BLaER1 treated with 17β-estradiol and CSF1 and Interleukin-3, amounts not matched to agents 10 nM and 100 nM (cell line): ENCODE measurements around the gene HSPA4.

Source experiments
- H3K27ac ChIP-seq, 11 experiments: shearing (Covaris generic); formaldehyde crosslinking; 2 replicates each; pipeline ENCODE4 v1.8.1; 2022
- H3K27me3 ChIP-seq, 11 experiments: shearing (Covaris generic); formaldehyde crosslinking; 2 replicates each; pipeline ENCODE4 v1.8.1; 2022
- H3K36me3 ChIP-seq, 11 experiments: shearing (Covaris generic); formaldehyde crosslinking; 2 replicates each; pipeline ENCODE4 v1.8.1; 2022
- H3K4me1 ChIP-seq, 10 experiments: shearing (Covaris generic); formaldehyde crosslinking; 2 replicates each; pipeline ENCODE4 v1.8.1; 2022
- H3K4me2 ChIP-seq, 11 experiments: shearing (Covaris generic); formaldehyde crosslinking; 2 replicates each; pipeline ENCODE4 v1.8.1; 2022
- H3K4me3 ChIP-seq, 10 experiments: shearing (Covaris generic); formaldehyde crosslinking; 2 replicates each; pipeline ENCODE4 v1.8.1; 2022
- H3K9ac ChIP-seq, 11 experiments: shearing (Covaris generic); formaldehyde crosslinking; 2 replicates each; pipeline ENCODE4 v1.8.1; 2022
- H3K9me3 ChIP-seq, 11 experiments: shearing (Covaris generic); formaldehyde crosslinking; replicated peaks in 1 of 11; 2 replicates each; pipeline ENCODE4 v1.8.1; 2022
- H4K20me1 ChIP-seq, 11 experiments: shearing (Covaris generic); formaldehyde crosslinking; 2 replicates each; pipeline ENCODE4 v1.8.1; 2022
- Cebpa-rat ChIP-seq, 11 experiments: shearing (Covaris generic); IDR thresholded peaks; 2 replicates each; pipeline ENCODE4 v1.8.1; 2022

HSPA4 gene

DNA sequence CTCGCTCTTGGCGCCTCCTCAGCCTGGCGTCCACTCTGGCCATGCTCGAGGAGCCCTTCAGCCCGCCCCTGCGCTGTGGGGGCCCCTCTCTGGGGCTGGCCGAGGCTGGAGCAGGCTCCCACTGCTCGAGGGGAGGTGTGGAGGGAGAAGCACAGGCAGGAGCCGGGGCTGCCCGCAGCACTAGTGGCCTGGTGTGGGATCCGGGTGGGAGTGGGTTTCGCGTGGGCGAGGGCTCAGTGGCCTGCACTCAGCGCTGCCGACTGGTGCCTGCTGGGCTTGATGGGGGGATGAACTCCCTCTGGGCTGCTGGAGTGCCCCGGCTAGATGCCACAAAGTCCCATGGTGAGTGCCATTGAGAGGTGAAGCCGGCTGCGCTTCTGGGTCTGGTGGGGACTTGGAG, 4.4 kb upstream of the HSPA4 start:
- H3K36me3 ChIP-seq: no peaks in the 10 kb centered on the region
- no peak for TF ChIP-seq Cebpa-rat (IDR thresholded peaks at IDR 0.05)
- H3K27me3 ChIP-seq: no peaks in the 10 kb centered on the region
- peaks cover 0 to 10% (median 4%) of the 10 kb centered on the region in 11 experiments; a peak in 8 of 22 replicates for H3K9me3 ChIP-seq
- H3K9ac ChIP-seq: peak overlapping the region in 3 of 11 experiments; percentile 11 to 48 (median 37); a peak in 2 of 22 replicates
- H3K27ac ChIP-seq: peak overlapping the region in 9 of 11 experiments; percentile 53 to 71 (median 59); a peak in 14 of 22 replicates
- no peak overlapping the region for H3K4me3 ChIP-seq
- peak overlapping the region in 10 of 11 experiments; percentile 2 to 69 (median 56); a peak in 18 of 22 replicates for H3K4me2 ChIP-seq
- H4K20me1 ChIP-seq: peaks cover 0 to 1% (median 0%) of the 10 kb centered on the region in 11 experiments; a peak in 1 of 22 replicates
- H3K4me1 ChIP-seq: peaks cover 34 to 47% (median 42%) of the 10 kb centered on the region in 10 experiments

DNA sequence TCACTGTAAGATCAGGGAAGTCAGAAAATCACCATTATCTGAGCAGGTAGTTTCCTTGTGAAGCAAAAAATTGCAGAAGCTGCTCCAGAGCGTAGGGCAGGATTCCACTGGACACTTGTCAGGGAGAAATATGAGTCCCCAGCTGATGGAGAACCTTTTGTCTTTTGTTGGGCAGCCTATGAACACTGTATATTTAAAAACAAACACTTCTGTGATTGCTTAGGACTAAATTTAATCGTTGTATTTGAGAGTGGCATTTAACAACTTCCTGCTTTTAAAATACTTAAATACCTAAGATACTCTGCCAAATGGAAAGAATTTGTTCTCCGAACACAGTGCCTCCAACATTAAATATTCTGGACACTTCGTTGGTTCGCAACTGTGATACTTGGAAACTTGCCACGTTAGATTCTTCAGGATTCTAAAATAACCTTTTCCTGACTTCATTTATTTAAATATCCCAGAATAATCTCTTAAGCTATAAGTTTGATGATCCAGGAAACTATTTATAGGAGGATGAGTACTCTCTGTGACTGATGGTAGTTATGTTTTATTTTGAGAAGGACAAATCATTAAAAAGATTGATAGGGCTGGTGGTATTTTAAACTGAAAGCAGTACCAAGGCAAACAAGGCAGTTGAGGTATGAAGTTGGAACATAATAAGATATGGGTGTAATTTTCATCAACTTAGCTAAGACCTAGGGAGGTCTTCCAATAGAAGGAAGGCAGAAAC, 2.7 kb upstream of the HSPA4 start:
- H4K20me1 ChIP-seq: peaks cover 11 to 19% (median 15%) of the 10 kb centered on the region in 11 experiments; a peak in 21 of 22 replicates
- H3K36me3 ChIP-seq: peaks cover 0 to 10% (median 8%) of the 10 kb centered on the region in 11 experiments; a peak in 17 of 22 replicates
- peak overlapping the region in 1 of 11 experiments; percentile 22; a peak in 2 of 22 replicates for H3K9ac ChIP-seq
- no peak for TF ChIP-seq Cebpa-rat (IDR thresholded peaks at IDR 0.05)
- no peaks in the 10 kb centered on the region for H3K27me3 ChIP-seq
- peaks cover 0 to 10% (median 4%) of the 10 kb centered on the region in 11 experiments; a peak in 8 of 22 replicates for H3K9me3 ChIP-seq
- peak overlapping the region; percentile 3 to 100 (median 94); a peak in 18 of 22 replicates for H3K4me2 ChIP-seq
- peaks cover 44 to 58% (median 53%) of the 10 kb centered on the region in 10 experiments for H3K4me1 ChIP-seq
- H3K27ac ChIP-seq: peak overlapping the region in 9 of 11 experiments; percentile 5 to 99 (median 39); a peak in 8 of 22 replicates
- H3K4me3 ChIP-seq: no peak overlapping the region

DNA sequence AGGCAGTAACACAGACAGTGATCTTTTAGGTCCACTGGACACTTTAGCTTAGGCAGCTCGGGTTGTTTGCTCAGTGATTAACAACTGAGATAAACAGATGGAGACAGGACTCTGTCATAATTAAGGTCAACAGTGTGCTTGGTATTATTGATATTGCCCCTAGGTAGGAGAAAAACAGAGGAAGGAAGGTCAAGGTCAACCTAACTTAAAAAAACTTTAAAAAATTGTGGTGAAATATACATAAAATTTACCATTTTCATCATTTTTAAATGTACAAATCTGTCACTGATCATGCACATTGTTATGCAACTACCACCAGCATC, 2.1 kb upstream of the HSPA4 start:
- H4K20me1 ChIP-seq: peaks cover 17 to 24% (median 21%) of the 10 kb centered on the region in 11 experiments; a peak in 21 of 22 replicates
- H3K36me3 ChIP-seq: peaks cover 0 to 15% (median 14%) of the 10 kb centered on the region in 11 experiments; a peak in 17 of 22 replicates
- peaks cover 50 to 64% (median 58%) of the 10 kb centered on the region in 10 experiments for H3K4me1 ChIP-seq
- H3K9ac ChIP-seq: peak overlapping the region in 1 of 11 experiments; percentile 22; a peak in 2 of 22 replicates
- H3K4me2 ChIP-seq: peak overlapping the region; percentile 90 to 100 (median 96); a peak in 20 of 22 replicates
- peak overlapping the region in 9 of 11 experiments; percentile 5 to 99 (median 98); a peak in 11 of 22 replicates for H3K27ac ChIP-seq
- H3K9me3 ChIP-seq: peaks cover 0 to 10% (median 4%) of the 10 kb centered on the region in 11 experiments; a peak in 8 of 22 replicates
- no peak for TF ChIP-seq Cebpa-rat (IDR thresholded peaks at IDR 0.05)
- no peaks in the 10 kb centered on the region for H3K27me3 ChIP-seq
- no peak overlapping the region; a peak in 1 of 20 replicates for H3K4me3 ChIP-seq

- TF ChIP-seq Cebpa-rat (IDR thresholded peaks at IDR 0.05): no peak
- Histone ChIP-seq H3K27ac (peak overlapping the region; percentile 97 to 99 (median 99)), H3K4me2 (peak overlapping the region; percentile 90 to 100 (median 96)), H3K9me3 (peaks cover 0 to 10% (median 4%) of the 10 kb centered on the region in 11 experiments; a peak in 8 of 22 replicates), H4K20me1 (peaks cover 25 to 32% (median 29%) of the 10 kb centered on the region in 11 experiments; a peak in 21 of 22 replicates), H3K9ac (peak overlapping the region; percentile 94 to 100 (median 98)), H3K4me1 (peaks cover 56 to 70% (median 61%) of the 10 kb centered on the region in 10 experiments), H3K36me3 (peaks cover 0 to 21% (median 17%) of the 10 kb centered on the region in 11 experiments; a peak in 18 of 22 replicates), H3K4me3 (peak overlapping the region; percentile 85 to 99 (median 90)), H3K27me3 (no peaks in the 10 kb centered on the region)
Measured at GRCh38 chr5:133050521-133050920, 1.3 kb upstream of the HSPA4 start.

DNA sequence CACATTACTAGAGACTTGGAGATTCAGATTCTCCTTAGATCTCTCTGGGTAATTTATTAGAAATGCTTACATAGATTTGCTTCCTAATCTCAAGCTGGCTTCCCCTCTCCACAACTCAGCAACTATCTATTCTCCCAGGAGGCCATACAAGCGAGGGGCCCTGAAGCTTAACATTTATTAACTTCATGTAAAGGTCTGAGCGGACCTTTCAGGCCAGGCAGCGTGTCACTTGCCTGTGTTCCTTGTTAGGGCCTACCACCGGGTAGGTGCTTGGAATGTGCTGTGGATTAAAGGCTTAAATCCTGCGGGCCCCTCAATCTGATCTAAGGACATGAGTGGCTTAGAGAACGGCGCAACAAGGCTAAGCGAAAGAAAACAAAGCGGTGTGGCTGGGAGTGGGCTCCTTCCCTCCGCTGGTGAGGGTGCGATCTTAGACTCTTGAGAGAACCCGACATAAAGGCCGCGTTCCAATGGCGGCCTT, 712 bp upstream of the HSPA4 start:
- Histone ChIP-seq H3K4me3 (peak overlapping the region; percentile 85 to 99 (median 90)), H3K4me1 (peaks cover 55 to 71% (median 62%) of the 10 kb centered on the region in 10 experiments), H3K9me3 (peaks cover 0 to 10% (median 4%) of the 10 kb centered on the region in 11 experiments; a peak in 8 of 22 replicates), H3K4me2 (peak overlapping the region; percentile 90 to 100 (median 96)), H3K27me3 (no peaks in the 10 kb centered on the region), H3K27ac (peak overlapping the region; percentile 97 to 99 (median 99)), H3K36me3 (peaks cover 0 to 27% (median 23%) of the 10 kb centered on the region in 11 experiments; a peak in 19 of 22 replicates), H4K20me1 (peaks cover 31 to 38% (median 35%) of the 10 kb centered on the region in 11 experiments; a peak in 21 of 22 replicates), H3K9ac (peak overlapping the region; percentile 94 to 100 (median 98))
- TF ChIP-seq Cebpa-rat (IDR thresholded peaks at IDR 0.05): no peak

DNA sequence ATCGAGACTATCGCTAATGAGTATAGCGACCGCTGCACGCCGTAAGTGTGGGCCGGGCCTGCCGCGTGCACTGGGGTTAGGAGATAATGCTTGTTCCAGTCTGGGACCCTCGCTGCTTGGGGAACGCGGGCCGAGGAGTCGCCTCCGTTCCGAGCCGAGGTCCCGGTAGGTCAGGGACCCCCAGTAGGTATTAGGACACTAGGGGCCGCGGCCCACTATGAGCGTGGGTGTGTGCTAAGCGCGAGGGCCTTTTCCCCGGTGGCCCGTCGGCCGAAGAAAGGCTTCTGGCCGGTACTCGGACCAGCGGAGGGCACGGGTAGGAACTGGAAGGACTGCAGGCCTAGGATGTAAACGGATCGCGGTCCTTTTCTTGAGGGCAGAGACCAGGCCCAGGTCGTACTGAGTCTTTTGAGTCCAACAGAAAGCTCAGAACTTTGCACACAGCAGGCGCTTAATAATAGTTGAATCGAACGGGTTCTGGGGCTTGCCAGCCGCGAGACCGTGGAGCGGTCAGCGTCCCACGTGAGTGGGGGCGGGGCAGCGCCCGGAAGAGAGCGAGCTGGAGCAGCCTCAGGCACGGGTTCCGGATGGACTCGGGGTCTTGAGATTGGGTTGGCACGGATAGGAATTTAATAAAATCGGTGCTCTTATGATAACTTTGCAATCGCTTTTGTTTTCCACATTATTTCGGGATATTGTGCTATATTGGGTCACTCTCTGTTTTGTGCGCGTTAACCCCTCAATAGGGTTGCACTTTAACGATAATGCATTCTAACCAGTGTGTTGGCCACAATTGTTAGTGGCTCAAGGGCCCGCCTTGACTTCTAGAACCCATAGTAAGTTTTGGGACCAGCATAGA, 733 bp downstream of the HSPA4 start:
- H3K27ac ChIP-seq: peak overlapping the region; percentile 97 to 99 (median 99)
- H3K36me3 ChIP-seq: peaks cover 0 to 35% (median 28%) of the 10 kb centered on the region in 11 experiments; a peak in 19 of 22 replicates
- peaks cover 0 to 6% (median 1%) of the 10 kb centered on the region in 11 experiments; a peak in 8 of 22 replicates for H3K9me3 ChIP-seq
- H3K4me2 ChIP-seq: peak overlapping the region; percentile 70 to 97 (median 93)
- peaks cover 41 to 61% (median 54%) of the 10 kb centered on the region in 10 experiments for H3K4me1 ChIP-seq
- H3K9ac ChIP-seq: peak overlapping the region; percentile 94 to 100 (median 98)
- peak overlapping the region; percentile 85 to 99 (median 90) for H3K4me3 ChIP-seq
- no peak for TF ChIP-seq Cebpa-rat (IDR thresholded peaks at IDR 0.05)
- H3K27me3 ChIP-seq: no peaks in the 10 kb centered on the region
- peaks cover 45 to 53% (median 49%) of the 10 kb centered on the region in 11 experiments for H4K20me1 ChIP-seq

- Histone ChIP-seq H3K4me1 (peaks cover 43 to 70% (median 56%) of the 10 kb centered on the region in 10 experiments), H3K27me3 (no peaks in the 10 kb centered on the region), H3K27ac (peak overlapping the region; percentile 97 to 99 (median 99); a peak in 21 of 22 replicates), H3K4me3 (peak overlapping the region; percentile 85 to 99 (median 90)), H3K4me2 (peak overlapping the region; percentile 70 to 97 (median 93)), H3K9me3 (no peaks in the 10 kb centered on the region), H3K9ac (peak overlapping the region; percentile 94 to 100 (median 98)), H3K36me3 (peaks cover 0 to 40% (median 34%) of the 10 kb centered on the region in 11 experiments; a peak in 19 of 22 replicates), H4K20me1 (peaks cover 54 to 62% (median 58%) of the 10 kb centered on the region in 11 experiments)
- TF ChIP-seq Cebpa-rat (IDR thresholded peaks at IDR 0.05): no peak
Measured at GRCh38 chr5:133053448-133053847, 1.6 kb downstream of the HSPA4 start.
